Kasumi-1 (cell line): Measurements from ENCODE around the gene CYP27A1.
"Not testable (repeated sequence)": the region's sequence is repeated elsewhere in the genome, so short reads cannot be mapped to it uniquely, and the experiment has no call there.

Experiments
- DNase-seq, 2 experiments: peaks; one replicate each; lab custom pipeline; 2025; lab: John Stamatoyannopoulos, UW

The CYP27A1 gene

GRCh38 chr2:218832081-218832480 is 50.1 kb downstream of the CYP27A1 start:
- no peak for DNase-seq

GRCh38 chr2:218832520-218832919 is 50.6 kb downstream of the CYP27A1 start:
- DNase-seq: no peak

- no peak for DNase-seq
These were observed 51.2 kb downstream of the CYP27A1 start for GRCh38 chr2:218833023-218833609.

GRCh38 chr2:218834685-218835084 is 52.7 kb downstream of the CYP27A1 start:
- DNase-seq: no peak

GRCh38 chr2:218837495-218837894 is 55.5 kb downstream of the CYP27A1 start:
- DNase-seq: no peak

- DNase-seq: no peak
These were observed 57.5 kb downstream of the CYP27A1 start for GRCh38 chr2:218839430-218839829.

GRCh38 chr2:218839888-218840287 is 57.9 kb downstream of the CYP27A1 start:
- no peak for DNase-seq

GRCh38 chr2:218844334-218844733 is 62.4 kb downstream of the CYP27A1 start:
- not testable (repeated sequence) for DNase-seq

GRCh38 chr2:218846963-218847362 is 65.0 kb downstream of the CYP27A1 start:
- DNase-seq: not testable (repeated sequence)

GRCh38 chr2:218849721-218850120 is 67.8 kb downstream of the CYP27A1 start:
- no peak for DNase-seq

GRCh38 chr2:218850796-218851195 is 68.8 kb downstream of the CYP27A1 start:
- DNase-seq: no peak

GRCh38 chr2:218851286-218851685 is 69.3 kb downstream of the CYP27A1 start:
- no peak for DNase-seq

- DNase-seq: peak; percentile 41 to 62
These were observed 71.1 kb downstream of the CYP27A1 start for GRCh38 chr2:218852911-218853667.

GRCh38 chr2:218853766-218854165 is 71.8 kb downstream of the CYP27A1 start:
- no peak for DNase-seq

- DNase-seq: no peak
These were observed 72.9 kb downstream of the CYP27A1 start for GRCh38 chr2:218854860-218855259.

- DNase-seq: no peak
These were observed 73.6 kb downstream of the CYP27A1 start for GRCh38 chr2:218855305-218856166.

GRCh38 chr2:218856167-218856895 is 74.4 kb downstream of the CYP27A1 start:
- no peak for DNase-seq

GRCh38 chr2:218856896-218857243 is 74.9 kb downstream of the CYP27A1 start:
- no peak for DNase-seq

- DNase-seq: no peak
These were observed 75.6 kb downstream of the CYP27A1 start for GRCh38 chr2:218857371-218858137.

GRCh38 chr2:218858138-218858445 is 76.1 kb downstream of the CYP27A1 start:
- no peak for DNase-seq
